GM18858 (cell line): ENCODE measurements around the gene RABGAP1L.

Experiments used
- ATAC-seq: cut with Tn5 transposase; IDR thresholded peaks from one replicate; pipeline ENCODE4 v1.9.1; 2021; ENCODE audit not compliant: unreplicated experiment

The RABGAP1L gene

DNA sequence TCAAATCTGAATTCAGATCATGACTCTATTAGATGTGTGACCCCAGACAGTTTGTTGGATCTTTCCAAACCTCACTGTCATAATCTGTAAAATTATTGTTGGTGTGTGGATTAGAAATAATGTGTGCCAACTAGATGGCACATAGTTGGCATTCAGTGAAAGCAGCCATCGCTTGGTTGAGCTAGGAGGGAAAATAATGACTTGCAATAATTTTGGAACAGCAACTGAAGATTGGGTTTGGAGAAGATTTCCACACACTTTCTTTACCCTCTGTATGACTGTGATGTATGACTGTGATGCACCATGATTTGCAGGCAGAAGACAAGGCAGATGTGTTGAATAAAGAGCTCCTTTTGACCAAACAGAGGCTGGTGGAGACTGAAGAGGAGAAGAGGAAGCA lies 816.4 kb downstream of the RABGAP1L start:
- ATAC-seq = no peak

GRCh38 chr1:174976436-174977108 lies 817.3 kb downstream of the RABGAP1L start:
- ATAC-seq = no peak

GRCh38 chr1:174982971-174983689 lies 823.8 kb downstream of the RABGAP1L start:
- ATAC-seq = no peak

- no peak for ATAC-seq
These were observed 825.6 kb downstream of the RABGAP1L start for GRCh38 chr1:174984952-174985351.

- ATAC-seq = no peak
These were observed 829.2 kb downstream of the RABGAP1L start for GRCh38 chr1:174988539-174988938.

DNA sequence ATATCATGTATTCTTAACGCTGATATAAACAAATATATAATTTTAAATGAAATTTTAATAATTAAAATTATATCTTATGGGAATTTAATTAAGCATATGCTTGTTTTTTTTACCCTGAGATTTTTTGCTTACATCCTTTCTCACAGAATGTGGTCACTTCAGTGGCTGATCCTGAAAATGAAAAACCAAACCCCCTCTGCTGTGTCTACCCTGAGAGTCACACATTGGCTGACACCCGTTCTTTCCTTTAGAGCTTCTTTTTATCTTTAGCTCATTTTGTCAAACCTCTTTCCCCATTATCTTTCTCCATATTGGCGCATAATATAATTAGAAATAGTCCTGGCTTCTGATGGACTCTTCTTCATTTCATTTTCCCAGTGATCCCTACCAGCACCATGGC lies 829.7 kb downstream of the RABGAP1L start:
- no peak for ATAC-seq

DNA sequence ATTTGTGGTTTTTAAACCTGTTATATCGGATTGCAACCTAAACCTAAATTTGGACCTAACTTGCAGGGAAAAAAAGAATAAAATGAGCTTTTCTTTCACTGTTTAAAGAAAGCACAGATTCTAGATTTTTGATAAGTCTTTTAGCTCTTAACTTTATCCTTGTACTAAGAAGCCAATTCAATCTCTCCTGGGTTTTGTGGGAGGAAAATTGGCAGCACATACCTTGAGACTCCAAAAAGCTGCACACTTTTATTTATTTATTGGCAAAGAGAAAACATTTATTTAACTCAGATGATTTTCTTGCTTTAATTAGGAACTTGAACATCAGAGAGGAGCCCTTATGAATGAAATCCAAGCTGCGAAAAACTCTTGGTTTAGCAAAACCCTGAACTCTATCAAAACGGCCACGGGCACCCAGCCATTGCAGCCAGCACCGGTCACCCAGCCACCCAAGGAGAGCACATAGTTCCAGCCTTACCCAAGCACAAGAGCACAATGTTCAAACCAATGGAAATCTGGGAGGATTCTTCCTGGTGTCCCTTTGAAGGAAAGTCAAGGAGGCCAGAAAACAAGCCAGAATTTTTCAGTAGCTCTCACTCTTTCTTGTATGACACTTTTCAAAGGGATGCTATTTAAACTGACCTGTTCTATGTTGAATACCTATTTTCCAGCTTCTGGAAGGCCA lies 830.4 kb downstream of the RABGAP1L start:
- ATAC-seq = no peak

- peak; percentile 42 for ATAC-seq
These were observed 831.2 kb downstream of the RABGAP1L start for GRCh38 chr1:174990382-174990999.

- ATAC-seq = no peak
These were observed 832.2 kb downstream of the RABGAP1L start for GRCh38 chr1:174991473-174991872.

DNA sequence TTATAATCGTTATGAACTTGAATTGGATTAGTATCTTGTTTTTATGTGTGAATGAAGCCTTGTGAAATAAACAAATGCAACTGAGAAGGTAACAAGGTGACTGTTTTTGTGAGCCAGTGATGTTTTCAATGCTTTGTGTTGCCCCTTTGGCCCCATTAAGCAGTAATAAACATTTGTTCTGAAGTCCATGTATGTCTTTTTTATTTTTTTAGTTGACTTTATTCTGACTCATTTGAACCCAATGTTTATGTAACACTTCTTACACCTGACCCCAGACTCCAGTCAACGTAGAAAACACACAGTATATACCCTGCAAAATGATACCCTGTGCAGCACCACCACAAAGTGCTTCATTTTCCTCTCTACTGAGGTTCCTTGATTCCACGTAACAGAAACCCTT lies 835.8 kb downstream of the RABGAP1L start:
- no peak for ATAC-seq

DNA sequence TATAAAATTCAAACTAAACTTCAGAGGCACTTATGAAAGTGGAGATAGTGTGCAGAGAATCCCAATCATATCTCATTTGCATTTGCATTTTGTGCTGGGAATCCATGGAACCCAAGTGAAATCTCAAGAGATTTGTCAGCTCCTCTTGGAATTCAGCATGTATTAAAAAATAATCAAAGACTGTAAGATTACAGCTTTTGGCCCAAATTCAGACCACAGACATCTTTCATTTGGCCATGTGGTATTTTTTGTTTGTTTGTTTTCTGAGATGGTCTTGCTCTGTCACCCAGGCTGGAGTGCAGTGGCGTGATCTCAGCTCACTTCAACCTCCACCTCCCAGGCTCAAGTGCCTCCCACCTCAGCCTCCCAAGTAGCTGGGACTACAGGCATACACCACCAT lies 836.6 kb downstream of the RABGAP1L start:
- ATAC-seq = no peak

- ATAC-seq = no peak
These were observed 837.2 kb downstream of the RABGAP1L start for GRCh38 chr1:174996476-174996875.

DNA sequence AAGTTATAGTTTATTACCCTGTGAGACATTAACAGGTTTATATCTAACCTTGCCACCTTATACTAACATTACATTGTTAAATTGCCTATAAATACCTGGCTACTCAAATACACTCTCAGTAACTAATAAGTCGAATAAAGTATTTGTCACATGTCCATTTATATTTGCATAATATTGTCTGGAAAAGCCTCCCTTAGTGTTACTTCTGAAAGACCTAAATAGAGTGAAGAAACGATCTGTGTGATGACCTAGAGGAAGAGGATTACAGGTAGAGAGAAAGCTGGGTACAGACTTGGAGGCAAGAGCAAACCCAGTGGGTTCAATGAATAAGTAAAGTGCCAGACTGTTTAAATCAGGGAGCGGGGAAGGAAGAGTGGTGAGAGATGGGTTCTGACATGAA lies 837.7 kb downstream of the RABGAP1L start:
- no peak for ATAC-seq

GRCh38 chr1:174998569-174999215 lies 839.4 kb downstream of the RABGAP1L start:
- ATAC-seq = no peak

DNA sequence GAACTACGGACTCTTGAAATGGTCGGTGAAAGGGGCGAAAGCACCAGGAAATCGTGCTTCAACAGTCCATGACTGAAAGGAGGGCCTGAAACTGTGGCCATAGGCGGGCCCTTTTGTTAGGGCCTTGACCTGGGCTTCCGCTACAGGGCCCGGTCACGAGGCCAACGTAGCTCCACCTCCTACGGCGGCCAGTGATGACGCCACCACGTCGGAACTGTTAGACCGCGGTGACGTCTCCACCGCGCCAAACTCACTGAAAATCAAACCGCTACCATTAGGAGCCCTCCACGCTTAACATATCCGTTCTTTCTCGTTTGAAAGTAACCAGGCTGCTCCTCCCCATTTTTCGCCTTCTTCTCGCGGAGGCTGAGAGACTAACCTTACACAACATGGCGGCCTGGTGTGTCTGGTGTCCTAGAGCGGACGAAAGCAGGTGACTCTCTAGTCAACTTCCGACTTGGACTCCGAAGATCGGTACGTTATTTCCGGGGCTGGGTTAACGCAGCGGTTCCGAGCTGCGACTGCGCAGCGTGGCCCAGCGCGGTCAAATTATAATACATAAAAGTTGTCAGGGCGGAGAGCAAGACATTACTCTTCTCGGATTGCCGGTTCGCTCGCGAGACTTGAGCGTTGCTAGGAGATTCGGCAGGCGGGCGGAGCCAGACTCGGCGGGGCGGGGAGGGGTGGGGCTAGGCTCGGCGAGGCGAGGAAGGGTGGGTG lies 840.1 kb downstream of the RABGAP1L start:
- peak; percentile 67 for ATAC-seq

GRCh38 chr1:174999936-175000696 lies 840.8 kb downstream of the RABGAP1L start, which contains the start of gene CACYBP:
CACYBP (plus strand) TSS chr1:174999947; CDS start chr1:175000181, 234 bp downstream.
- no peak for ATAC-seq

GRCh38 chr1:175000697-175001187 lies 841.4 kb downstream of the RABGAP1L start:
- no peak for ATAC-seq

GRCh38 chr1:175002910-175003517 lies 843.7 kb downstream of the RABGAP1L start:
- ATAC-seq = no peak

DNA sequence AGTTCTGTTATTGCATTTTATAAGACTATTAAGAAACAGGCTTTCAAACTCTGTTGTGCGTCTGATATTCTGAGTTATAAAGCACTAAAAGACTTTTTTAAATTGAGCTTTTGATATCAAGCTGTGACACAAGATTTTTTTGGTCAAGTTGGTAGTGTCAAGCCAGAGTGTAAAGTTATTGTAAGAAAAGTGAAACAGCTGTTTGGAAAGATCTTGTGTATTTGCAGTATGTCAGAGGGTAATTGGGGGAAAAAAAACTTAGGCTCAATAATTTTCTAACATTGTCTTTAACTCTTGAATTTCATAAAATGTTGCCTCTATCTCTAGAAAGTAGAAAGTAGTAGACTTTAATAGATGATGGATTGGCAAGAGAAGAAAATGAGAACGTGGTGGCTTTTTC lies 844.2 kb downstream of the RABGAP1L start:
- ATAC-seq = no peak
